T follicular helper cell (primary cell): Measurements from ENCODE around the gene CD180.
A peak's percentile ranks its signal among the peaks of the same experiment; 100 is the strongest.

ENCODE experiments used
- DNase-seq: peaks from one replicate; pipeline ENCODE4 v3.0.0-alpha.2; 2020; ENCODE audit warnings: low read depth

CD180 gene

DNA sequence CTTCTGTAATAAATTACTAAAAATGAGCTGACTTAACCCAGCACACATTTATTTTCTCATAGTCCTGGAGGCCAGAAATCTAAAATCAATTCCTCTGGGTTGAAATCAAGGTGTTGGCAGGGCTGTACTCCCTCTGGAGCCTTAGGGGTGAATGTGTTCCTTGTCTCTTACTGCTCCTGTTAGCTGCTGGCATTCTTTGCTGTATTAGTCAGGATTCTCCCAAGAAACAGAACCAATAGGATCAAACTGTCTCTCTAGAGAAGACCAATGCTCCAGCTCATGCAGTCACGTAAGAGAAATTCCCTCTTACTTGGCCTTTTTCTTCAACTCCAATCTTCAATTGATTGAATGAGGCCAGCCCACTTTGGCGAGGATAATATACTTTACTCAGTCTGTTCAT, 15.3 kb upstream of the CD180 start:
- DNase-seq: no peak

DNA sequence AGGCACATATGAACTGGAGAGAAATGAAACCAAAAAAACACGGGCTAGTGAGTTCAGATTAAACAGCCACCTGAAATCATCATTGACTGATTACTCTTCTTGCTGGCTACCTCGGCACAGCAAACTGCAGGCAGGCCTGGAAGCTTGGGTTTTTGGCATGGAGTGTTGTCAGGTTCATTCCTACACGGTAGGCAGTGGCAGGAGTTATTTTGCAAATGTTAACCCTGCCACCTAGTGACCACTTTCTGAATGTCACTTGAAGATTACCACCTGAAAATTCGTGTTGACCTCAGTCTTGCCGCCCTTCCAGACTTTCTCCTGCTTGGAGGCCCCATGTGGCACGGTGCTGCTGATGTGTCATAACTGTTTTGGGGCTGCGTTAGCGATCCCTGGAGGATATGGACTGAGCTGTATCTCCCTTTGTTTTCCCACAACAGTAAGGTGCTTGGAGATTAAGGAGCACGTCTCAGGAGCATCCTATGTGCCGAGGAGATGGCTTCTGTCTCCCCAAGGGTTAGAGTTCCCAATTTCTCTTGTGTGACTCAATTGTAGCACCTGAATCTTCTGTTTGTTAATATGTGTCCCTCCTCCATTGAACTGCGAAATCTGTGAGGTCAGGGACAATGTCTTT, 12.7 kb upstream of the CD180 start:
- peak; percentile 41 for DNase-seq

DNA sequence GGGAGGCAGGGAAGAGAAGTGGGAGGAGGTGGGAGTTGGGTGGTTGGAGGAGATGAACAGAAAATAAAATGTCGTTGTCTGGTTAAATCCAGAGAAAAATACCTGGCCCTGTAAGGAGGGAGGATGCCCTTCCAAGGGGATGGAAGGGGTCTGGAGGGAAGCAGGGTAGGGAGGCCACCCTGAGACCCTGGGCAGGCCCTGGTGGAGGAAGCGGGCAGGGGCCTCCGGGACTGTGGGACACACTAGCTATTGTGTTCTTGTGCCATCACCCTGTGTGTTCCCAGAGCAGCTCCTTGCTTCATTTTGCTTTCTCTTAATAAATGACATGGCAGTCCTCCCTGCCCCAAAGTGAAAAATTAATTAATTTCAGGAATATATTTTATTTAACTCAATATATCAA, 11.8 kb upstream of the CD180 start:
- DNase-seq: no peak

DNA sequence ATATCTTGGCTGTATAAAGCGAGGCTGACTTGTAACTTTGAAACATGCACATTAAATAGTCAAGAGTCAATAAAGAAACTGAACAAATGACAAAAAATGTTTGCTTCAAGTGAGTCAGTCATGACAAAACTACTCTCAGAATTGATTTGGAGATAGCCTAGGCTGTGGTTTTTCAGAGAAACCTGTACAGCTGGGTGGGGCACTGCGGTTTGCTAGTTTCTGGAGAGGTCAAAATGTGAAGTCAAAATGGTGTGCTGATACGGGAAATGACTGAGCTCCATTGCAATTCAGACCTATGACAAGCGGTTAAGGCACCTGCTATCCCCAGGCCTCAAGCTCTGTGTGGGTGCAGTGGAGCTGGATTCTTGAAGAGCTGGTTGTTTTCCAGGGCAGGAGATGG, 10.3 kb upstream of the CD180 start:
- peak; percentile 76 for DNase-seq

DNA sequence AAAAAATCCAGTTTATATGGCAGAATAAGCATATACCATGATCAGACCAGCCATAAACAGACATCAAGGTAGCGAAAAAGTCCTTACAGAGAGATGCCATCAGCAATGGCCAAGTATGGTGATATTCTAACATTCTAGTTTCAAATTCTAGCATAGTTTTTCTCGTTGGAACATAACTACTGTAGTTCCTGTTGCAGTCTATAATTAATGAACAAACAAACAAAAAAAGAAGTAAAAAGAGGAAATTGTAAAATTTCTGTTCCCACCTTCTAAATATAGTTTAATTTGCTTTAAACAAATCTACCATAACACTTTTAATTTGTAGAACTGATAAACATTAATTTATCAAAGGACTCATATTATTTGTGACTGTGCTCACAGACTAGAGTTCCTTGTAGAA, 9.9 kb upstream of the CD180 start:
- DNase-seq: no peak

DNA sequence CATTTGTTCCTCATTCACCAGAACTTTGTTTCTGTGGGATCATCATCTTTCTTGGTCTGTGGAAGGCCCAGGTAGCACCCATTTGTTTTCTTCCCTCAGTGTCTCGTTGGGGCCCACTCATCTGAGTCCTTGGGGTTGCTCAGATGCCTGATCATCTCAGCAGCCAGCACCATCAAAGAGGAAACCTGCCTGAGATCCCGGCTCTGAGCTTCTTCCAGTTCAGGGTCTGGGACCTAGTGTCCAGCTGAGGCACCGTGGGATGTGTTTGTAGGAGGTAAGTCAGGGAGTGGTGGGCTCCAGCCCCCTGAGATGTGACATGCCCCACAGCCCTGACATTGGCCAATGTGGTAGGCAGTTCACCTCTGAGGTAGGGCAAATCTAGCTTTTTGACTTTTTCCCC, 9.4 kb upstream of the CD180 start:
- DNase-seq: no peak

DNA sequence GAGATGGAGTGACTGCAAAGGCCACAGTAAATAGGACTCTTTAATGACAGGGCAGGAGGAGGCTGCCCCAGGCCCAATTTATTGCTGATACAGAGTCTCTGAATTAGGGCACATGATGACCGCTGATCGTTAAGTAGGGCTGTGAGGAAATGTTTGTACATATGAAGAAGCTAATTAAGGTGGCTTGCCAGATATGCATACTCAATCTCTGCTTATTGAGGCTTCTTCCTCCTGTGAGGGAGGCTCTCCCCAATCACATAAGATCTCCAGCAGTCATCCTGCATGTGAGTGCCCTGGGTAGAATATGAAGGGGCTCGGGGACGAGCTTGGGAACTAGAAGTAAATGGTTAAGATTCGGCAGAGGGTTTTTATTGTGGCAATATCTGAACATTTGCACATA, 8.2 kb upstream of the CD180 start:
- DNase-seq: no peak

DNA sequence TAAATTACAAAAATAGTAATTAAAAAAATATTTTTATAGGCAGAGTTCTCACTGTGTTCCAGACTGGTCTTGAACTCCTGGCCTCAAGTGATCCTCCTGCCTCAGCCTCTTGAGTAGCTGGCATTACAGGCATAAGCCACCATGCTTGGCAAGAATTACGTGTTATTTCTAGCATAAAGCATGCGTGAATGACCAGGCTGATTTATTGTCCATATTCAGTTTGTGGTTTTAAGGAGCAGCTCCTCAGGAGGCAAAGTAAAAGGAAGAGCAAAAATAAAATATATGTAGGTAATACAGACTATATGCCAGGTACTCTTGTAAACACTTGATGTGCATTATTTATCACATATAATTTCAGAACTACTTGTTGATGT, 7.1 kb upstream of the CD180 start:
- DNase-seq: no peak

DNA sequence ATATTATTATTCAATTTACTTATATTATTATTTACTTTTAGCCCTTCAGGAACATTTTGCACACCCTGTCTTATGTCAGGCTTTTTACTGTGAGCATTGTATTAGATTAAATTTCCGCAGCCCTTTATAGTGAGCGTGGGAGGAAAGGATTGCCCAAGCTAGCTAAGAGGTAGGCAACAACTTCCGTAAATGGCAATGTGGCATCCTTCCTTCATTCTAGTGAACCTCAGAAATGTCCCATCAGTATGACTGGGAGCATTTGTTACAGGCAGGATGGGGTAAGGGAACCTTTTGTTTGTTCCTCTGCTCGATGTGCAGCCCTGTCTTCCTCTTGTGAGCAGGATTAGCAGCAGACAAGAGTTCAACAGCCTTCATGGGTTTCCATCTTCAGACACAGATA, 6.2 kb upstream of the CD180 start:
- DNase-seq: no peak

DNA sequence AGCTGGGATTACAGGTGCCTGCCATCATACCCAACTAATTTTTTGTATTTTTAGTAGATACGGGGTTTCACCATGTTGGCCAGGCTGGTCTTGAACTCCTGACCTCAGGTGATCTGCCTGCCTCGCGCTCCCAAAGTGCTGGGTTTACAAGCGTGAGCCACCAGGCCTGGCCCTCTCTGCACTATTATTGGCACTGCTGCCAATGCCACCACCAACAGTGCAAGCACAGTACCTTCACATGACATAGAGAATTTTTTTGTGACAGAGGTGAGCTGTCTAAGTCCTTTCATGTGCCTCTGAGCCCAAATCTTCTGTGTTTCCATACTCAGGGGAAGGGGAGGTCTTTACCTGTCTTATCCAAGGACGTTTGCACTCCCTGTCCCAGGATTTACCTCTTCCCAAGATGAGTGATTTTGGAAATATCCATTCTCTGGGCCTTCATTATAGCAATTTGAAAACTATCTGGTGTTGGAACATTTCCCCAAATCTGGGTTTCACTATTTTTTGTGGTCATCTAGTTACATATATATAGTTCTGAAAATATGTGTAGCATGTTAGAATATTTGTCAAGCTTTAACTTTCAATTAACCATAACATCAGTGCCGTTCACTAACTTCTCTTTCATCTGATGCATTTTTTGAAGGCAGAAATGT, 5.4 kb upstream of the CD180 start:
- DNase-seq: no peak

DNA sequence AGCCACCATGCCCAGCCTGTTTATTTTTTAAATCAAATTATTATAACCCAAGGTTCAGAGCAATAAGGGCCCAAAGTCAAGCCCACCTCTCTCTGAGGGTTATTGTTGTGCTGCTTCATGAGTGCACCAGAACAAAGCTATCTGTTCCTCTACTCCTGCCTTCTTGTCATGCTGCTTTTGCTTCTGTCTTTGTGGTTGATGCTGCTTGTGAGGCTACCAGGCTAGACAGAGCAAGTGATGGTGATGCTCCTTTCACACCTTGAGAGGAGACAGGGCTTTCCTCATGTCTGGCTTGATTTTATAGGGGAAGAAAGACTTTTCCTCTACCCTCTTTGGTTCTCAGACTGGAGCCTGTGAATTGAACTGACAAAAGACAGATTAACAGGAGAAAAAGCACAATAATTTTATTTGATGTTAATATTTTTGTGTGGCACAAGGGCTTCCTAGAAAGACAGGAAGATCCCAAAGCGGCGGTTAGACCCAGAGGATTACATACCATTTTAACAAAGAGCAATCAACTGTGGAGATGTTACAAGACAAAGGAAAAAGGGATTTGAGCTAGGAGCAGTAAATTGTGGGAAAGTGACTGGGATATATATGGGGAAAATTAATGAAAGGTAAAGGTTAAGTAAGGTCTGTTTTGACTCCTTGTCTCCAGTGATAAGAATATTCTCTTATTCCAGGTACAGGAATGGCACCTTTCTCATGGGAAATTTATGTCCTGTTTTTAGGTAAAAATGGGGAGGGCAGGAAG, 4.4 kb upstream of the CD180 start:
- DNase-seq: no peak

DNA sequence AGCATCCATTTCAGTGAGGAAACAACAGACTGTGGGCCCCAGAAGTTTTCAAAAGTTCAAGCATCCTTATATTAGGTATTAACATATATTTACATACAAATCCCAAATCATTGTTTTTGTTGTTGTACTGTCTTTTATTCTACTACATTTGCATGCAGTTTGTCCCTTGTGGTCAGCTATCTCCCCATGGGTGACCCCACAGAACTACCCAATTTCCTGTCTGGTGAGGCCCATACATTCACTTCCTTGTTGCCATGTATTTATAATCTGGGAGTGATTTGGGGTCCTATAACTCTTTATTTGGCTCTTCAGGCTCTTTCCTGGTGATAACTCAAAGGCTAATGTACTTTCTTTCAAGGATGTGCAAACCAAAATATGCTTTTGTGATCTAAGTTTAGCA, 3.3 kb upstream of the CD180 start:
- no peak for DNase-seq

DNA sequence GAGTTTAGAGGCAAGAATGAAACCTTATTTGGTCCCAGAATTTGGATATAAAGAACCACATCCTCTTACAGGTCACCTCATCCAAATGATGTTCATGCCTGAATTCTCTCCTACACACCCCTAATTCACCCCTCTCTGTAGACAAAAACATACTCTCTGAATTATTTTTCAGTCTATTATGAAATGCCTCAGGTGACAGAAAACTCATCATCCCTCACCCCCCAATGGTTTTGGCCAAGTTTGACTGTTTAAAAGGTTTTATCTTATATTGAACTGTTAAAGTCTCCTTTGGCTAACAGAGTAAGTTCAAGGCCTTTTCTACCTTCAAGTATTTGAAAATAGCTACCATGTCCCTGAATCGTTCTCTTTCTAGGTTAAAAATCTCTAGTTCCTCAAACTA, 2.3 kb upstream of the CD180 start:
- no peak for DNase-seq

DNA sequence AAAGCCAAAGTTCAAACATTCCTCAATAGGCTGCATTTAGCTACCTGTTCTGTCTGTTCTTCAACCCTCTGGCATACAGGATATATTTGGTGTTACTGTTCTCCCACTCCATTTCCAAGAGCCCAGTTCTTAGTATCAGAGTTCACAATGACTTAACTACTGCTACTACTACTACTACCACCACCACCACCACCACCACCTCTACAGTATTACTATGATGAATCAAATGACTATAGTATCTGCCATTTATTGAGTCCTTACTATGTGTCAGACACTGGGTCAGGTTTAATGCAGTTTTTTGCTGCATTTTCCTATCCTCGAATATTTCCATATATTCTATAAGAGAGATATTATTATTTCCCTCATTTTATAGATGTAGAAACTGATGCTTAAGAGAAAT, 937 bp upstream of the CD180 start:
- DNase-seq: no peak

DNA sequence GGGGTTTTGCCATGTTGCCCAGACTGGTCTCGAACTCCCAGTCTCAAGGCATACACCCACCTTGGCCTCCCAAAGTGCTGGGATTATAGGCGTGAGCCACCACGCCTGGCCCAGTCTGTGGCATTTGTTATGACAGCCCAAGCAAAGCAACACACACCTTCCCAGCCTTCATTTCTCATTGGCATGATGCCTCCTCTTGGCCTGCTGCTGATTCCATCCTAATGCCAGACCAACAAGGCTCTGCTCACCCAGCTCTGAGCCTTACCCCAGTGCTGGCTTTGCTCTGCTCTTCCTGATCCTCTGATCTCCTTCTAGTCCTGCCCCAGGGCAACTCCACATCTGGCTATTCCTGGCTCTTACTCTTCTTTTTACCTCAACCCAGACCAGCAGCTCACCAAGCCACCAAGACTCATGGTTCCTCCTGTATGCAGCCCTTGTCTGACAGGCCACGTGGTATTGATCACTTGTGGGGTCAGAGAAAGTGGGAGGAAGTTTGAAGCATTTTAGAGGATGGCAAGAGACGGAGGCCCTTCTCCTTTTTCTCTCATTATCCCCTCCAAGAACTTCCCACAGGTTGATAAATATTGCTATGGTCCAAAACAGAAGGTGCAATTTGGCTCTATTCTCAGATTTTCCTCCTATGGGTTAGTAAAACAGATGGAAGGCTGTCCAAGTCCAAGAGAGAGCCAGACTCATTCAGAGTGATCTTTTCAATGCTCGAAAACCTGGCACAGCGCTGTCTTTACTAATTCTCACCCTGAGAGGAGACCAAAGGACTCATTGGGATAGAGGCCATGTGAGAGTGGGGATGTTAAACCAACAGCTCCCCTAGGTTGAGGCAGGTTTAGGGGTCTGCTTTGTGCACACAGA, 958 bp downstream of the CD180 start:
- DNase-seq: no peak

DNA sequence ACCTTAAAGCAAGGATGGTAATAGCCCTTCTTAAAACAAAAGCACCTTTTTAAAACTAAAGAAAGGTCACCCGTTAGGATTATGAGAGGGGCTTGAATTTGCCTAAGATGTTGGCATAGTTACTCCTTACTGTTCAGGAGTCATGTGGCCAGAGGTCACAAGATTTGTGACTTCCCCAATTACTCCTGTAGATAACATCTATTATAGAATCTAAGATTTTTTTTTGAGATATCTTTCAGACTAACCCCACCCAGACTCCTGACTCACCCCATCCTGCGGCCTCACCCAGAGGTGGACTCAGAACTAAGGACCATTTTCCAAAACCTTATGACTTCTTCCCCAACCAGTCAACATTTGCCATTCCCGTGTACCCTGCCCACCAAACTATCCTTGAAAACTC, 2.4 kb downstream of the CD180 start:
- no peak for DNase-seq

DNA sequence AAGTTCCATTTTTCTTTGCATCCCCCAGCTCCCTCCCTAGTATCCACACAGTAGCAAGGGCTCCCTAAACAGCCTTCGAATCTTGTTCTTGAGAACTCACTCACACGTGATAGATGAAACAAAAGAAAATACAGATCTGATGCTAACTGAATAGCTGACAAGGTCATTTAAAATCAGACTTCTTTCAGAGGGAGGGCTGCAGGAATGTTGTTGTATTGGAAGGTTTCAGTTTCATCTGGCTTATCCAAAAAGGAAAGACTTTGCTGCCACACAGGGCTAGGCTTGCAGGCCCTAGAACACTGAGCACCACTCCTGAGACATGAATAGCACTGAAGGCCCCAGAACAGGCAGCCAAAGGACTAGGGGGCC, 3.2 kb downstream of the CD180 start:
- no peak for DNase-seq

DNA sequence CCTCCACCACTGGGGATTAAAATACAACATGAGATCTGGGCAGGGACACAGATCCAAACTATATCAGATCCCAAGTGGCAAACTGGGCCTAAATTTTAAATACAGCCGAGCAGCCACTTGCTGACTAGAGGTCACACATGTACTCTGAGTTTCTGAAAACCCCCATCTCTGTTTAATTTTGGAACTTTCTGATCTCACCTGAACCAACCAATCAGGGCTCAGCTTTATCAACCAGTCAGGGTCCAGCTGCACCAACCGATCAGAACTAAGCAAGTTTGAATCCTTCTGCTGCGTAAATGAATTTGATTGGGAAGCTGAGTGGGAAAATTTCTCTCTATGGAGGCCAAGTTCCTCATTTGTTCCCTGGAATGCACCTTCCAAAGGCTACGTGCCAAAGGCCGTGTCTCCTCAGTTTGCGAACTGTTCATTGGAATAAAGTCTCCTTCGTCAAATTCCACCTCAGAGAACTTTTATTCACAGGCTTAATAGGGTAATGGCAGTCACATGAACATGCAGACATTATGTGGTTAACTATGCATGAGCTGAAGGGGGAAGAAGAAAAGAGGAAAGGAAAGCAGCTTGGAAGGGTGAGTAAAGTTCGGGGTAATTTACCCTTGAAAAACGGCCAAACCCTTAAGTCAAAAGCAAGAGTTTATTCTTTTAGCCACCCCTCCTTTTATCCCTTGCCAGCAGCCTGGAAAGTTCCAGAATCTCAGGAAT, 3.7 kb downstream of the CD180 start:
- no peak for DNase-seq

DNA sequence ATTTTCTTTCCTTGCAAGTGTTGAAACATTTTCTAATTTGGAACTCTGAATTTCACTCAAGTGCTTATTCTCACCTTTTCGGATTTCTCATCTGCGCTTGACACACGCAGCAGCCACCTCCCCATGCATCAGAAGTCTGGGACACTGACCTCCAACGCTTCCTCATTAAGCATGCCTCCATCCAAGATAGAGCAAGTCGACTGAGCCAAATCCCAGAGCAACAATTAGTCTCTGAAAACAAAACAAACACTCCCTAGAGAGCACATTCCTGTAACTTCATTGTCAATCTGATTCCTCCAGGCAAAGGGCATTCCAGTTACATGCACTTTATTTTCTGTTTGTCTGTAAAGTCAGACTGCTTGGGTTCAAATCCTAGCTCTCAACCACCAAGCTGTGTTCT, 5.7 kb downstream of the CD180 start:
- no peak for DNase-seq

DNA sequence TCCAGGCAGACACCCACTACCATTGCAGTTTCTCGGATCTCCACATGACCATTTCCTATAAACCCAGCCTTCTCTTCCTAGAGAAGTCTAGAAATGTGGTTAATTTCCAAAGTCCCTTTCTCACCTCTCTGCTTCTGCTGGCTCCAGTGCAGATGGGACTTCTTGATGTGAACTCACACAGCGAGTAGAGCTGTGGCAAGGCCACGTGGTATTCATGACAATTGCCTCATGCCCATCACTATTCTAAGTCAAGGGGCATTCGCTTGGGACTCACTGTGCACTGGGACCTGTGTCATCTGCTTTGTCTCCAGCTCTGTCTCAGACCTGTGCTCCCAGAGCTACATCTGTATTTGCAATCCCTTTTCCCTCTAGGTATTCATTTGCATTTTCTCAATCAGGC, 6.2 kb downstream of the CD180 start:
- DNase-seq: no peak

DNA sequence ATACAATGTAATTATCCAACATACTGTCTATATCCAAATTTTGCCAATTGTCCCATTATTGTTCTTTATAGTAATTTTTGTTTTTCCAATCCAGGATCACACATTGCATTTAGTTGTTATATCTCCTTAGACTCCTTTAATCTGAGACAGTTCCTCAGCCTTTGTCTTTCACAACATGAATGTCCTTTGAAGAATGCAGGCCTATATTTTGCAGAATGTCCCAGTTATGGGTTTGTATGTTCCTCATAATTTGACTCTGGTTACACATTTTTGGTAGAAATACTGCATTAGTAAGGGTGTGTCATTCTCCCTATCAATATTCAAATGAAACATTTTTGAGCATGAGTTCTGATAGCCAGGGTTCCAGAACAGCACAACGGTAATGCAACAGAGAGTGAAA, 6.7 kb downstream of the CD180 start:
- no peak for DNase-seq

DNA sequence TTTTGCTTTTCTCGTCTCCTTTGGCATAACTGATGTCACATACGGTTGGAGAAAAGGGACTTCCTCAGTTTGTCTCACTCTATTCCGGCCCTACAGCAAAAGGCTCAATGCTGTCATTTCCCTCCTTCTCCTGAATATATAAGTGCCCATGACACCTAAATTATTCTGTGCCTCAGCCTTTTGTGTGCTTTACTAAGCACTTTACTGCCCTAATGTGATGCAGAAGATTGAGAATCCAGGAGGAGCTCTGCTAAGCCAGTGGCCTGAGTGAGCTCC, 7.6 kb downstream of the CD180 start:
- no peak for DNase-seq
